Coronary artery (tissue), 2 donors: Measurements from ENCODE around the gene PIAS2.

ENCODE experiments used
- DNase-seq: peaks from one replicate; pipeline ENCODE4 v3.0.0-alpha.2; 2017; ENCODE audit warnings: low spot score
- H3K27ac ChIP-seq, 2 donors: fragments of 200-600 bp; sonication (generic); one replicate each; pipeline ENCODE4 v1.5.1; 2016 to 2019
- H3K4me3 ChIP-seq: fragments of 200-600 bp; sonication (generic); 2 replicates; pipeline ENCODE4 v1.5.1; 2016; ENCODE audit warnings: mild to moderate bottlenecking, moderate library complexity
- TF ChIP-seq, protein P1 (sequence below): fragments of 200-600 bp; sonication (generic); IDR thresholded peaks from one replicate; pipeline ENCODE4 v1.5.1; 2019; ENCODE audit warnings: antibody characterized with exemption

PIAS2 gene

DNA sequence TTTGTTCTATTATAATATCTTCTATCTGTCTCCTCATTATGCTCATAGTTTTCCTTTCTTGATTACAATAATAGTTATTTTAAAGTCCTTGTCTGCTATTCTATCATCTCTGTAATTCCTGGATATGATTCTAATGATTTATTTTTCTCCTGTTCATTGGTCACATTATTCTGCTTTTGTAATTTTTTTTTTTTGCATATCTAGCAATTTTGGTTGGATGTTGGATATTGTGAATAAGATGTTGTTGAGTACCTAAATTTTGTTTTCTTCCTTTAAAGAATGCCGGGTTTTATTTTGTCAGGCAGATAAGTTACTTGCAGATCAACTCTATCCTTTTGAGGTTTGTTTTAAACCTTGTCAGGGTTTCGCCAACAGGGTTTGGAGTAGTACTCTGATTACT lies 25.3 kb upstream of the PIAS2 start:
- no peak overlapping the region for H3K27ac ChIP-seq
- TF ChIP-seq, protein P1, sequence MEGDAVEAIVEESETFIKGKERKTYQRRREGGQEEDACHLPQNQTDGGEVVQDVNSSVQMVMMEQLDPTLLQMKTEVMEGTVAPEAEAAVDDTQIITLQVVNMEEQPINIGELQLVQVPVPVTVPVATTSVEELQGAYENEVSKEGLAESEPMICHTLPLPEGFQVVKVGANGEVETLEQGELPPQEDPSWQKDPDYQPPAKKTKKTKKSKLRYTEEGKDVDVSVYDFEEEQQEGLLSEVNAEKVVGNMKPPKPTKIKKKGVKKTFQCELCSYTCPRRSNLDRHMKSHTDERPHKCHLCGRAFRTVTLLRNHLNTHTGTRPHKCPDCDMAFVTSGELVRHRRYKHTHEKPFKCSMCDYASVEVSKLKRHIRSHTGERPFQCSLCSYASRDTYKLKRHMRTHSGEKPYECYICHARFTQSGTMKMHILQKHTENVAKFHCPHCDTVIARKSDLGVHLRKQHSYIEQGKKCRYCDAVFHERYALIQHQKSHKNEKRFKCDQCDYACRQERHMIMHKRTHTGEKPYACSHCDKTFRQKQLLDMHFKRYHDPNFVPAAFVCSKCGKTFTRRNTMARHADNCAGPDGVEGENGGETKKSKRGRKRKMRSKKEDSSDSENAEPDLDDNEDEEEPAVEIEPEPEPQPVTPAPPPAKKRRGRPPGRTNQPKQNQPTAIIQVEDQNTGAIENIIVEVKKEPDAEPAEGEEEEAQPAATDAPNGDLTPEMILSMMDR: no peak
- no peak for DNase-seq
- H3K4me3 ChIP-seq: no peak overlapping the region

DNA sequence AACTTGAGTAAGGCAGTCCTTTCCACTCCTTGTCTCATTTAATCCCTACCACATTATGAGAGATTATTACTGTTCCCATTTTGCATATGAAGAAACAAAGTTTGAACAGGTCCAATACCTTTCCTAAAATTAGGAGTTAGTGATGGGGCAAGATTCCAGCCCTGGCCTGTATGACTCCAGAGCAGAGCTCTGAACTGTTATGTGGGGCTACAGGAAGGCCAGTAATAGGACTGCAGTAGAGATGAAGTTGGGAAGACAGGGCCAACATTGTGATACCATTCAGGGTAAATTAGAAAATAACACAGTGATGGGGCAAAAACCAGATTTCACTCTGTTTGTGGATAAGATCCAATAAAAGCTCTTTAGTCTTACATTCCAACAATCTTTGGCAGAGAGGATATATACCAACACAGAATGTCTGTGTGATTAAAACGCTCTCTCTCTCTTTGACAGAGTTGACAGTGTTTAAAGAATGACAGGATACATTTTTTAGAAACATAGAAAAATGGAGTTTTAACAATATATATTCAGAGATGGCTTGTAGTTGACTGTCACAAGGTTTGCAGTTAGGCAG lies 22.8 kb upstream of the PIAS2 start:
- no peak for DNase-seq
- TF ChIP-seq, protein P1: no peak
- Histone ChIP-seq H3K27ac (peak overlapping the region in 1 of 2 donors; percentile 27), H3K4me3 (no peak overlapping the region)

DNA sequence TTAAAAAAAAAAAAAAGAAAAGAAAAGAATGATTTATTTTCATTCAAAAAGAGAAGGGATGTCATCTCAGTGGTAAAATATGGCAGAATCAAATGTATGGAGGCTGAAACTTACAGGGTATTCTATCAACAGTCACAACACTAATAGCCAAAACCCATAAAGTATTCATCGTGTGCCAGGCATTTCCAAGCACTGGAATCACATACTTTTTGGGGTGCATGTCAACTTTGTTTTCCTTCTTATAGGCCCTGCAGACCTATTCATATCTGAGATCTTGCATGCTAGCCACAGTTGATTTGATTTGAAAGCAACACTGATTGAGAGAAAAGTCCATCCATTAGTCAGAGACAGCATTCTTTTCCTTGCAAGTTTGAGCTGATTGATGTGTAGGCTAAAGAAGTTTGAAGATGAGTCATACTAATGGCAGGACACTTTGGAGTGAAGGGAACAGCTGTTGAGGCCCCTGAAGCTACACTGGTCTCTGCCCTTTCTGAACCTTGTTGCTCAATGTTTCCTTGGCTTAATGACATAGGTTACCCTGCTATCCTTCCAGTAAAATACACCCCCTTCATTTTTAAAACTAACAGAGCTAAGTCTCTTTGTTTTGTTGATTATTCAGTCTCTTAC lies 22.1 kb upstream of the PIAS2 start:
- TF ChIP-seq, protein P1: no peak
- no peak for DNase-seq
- H3K4me3 ChIP-seq: no peak overlapping the region
- peak overlapping the region in 1 of 2 donors; percentile 27 for H3K27ac ChIP-seq

DNA sequence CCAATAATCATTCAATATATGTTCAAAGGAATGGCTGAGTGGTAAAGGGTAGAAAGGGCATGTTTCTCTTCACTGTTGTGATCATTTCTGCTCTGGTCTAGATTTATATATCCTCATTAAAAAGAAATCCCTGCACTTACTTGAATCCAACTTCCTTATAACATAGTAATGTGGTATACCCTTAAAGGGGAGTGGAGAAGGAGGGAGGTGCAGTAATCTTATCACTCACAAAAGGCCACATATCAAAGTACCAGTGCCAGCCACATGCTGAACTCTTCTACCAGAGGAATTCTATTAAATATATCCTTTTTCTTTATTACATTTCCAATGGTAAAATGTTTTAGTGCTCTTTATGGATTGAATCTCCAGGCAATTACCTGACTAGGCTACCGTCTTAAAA lies 3.3 kb upstream of the PIAS2 start:
- DNase-seq: no peak
- H3K4me3 ChIP-seq: no peak overlapping the region
- H3K27ac ChIP-seq: no peak overlapping the region
- TF ChIP-seq, protein P1: no peak

DNA sequence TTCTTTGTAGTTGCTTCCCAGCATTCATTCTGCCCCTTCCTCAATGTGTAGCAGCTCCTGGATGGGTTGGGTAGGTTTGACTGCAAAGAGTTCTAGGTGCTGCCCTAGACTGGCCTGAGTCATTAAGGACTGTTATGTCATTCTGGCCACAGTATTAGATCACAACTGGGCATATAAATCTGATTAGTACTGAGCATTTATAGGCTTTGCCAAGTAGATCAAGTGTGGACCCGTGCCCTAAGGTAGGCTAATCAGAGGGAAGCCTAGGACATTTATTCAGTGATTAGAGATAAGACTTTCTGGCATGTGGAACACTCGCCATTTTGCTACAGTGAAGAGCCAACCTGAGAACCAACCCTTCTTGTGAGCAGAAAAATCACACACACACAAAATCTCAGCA lies 2.8 kb upstream of the PIAS2 start:
- no peak for DNase-seq
- no peak overlapping the region for H3K27ac ChIP-seq

DNA sequence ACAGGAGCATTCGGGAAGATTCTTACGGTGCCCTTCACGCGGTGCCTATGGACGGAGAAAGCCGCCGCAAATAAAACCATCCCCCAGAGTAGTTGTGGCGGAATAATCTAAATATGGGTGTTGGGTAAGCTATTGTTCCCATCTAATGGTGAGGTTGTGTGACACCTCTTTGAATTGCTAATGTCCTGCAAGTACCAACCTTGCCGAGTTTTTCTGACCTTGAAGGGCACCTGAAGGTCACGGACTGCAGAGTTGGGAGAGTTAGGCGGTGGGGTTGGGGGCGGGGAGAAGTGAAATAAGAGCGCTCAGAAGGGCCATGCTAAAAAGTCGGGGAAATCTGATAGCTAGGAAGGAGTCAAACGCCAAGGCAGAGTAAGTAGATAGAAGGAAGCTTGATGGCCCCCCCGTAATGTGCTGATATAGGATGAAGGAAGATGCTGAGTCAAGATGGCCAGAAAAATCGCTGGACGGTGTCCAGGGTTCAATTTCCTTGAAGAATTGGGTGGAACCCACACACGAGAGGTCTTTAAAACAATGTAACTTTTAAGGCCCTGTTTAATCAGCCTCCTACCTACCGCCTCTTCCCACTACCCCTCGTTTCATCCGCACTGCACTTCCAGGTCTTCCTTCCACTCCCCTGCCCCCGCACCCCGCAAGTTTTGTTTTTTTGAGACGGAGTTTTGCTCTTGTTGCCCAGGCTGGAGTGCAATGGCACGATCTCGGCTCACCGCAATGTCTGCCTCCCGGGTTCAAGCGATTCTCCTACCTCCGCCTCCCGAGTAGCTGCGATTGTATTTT lies 695 bp upstream of the PIAS2 start:
- Histone ChIP-seq H3K27ac (peak overlapping the region; percentile 76 to 89), H3K4me3 (peak overlapping the region; percentile 84)
- TF ChIP-seq, protein P1: no peak
- no peak for DNase-seq

More for the DNA sequence above, 2.8 kb upstream of the PIAS2 start:
- TF ChIP-seq, protein P1: no peak
- no peak overlapping the region for H3K4me3 ChIP-seq
